Stimulated activated CD4-positive, alpha-beta T cell treated with anti-CD3 and anti-CD28 coated beads, Interleukin-12 subunit alpha, Interleukin-12 subunit beta, amount 100 ng/mL, for 4 hours (primary cell): ENCODE results near the gene KLRG1.

Experiments used
- DNase-seq: peaks from one replicate; pipeline ENCODE4 v3.0.0-alpha.2; 2020

KLRG1 gene

GRCh38 chr12:8989413-8989812, at the start of gene KLRG1:
TSS of gene KLRG1 (plus strand) at chr12:8989546. CDS start at chr12:8989636, 90 bp downstream.
- no peak for DNase-seq

GRCh38 chr12:8941691-8942478, 47.5 kb upstream of the KLRG1 start:
- no peak for DNase-seq

GRCh38 chr12:8943565-8944186, 45.7 kb upstream of the KLRG1 start:
- DNase-seq = no peak

GRCh38 chr12:8946733-8947132, 42.6 kb upstream of the KLRG1 start:
- DNase-seq = no peak

- DNase-seq = no peak
Observed at GRCh38 chr12:8947737-8948136, 41.6 kb upstream of the KLRG1 start.

- DNase-seq = no peak
Observed at GRCh38 chr12:8948701-8949341, 40.5 kb upstream of the KLRG1 start.

GRCh38 chr12:8949342-8950220, 39.8 kb upstream of the KLRG1 start, which contains the start of gene M6PR:
TSS of gene M6PR (minus strand) at chr12:8949645. CDS start at chr12:8946404, 3,241 bp downstream.
- peak; percentile 85 for DNase-seq

GRCh38 chr12:8950221-8950527, 39.2 kb upstream of the KLRG1 start:
- DNase-seq = no peak

GRCh38 chr12:8950702-8951478, 38.5 kb upstream of the KLRG1 start:
- no peak for DNase-seq

GRCh38 chr12:8951744-8952143, 37.6 kb upstream of the KLRG1 start:
- DNase-seq = no peak

GRCh38 chr12:8953773-8954402, 35.5 kb upstream of the KLRG1 start:
- DNase-seq = peak; percentile 27

GRCh38 chr12:8956073-8956472, 33.3 kb upstream of the KLRG1 start:
- no peak for DNase-seq

GRCh38 chr12:8956772-8957171, 32.6 kb upstream of the KLRG1 start:
- DNase-seq = no peak

GRCh38 chr12:8957561-8957960, 31.8 kb upstream of the KLRG1 start:
- DNase-seq = no peak

- DNase-seq = no peak
Observed at GRCh38 chr12:8958066-8958465, 31.3 kb upstream of the KLRG1 start.

- DNase-seq = no peak
Observed at GRCh38 chr12:8960176-8960575, 29.2 kb upstream of the KLRG1 start.

- no peak for DNase-seq
Observed at GRCh38 chr12:8968761-8969160, 20.6 kb upstream of the KLRG1 start.

GRCh38 chr12:8969861-8970411, 19.4 kb upstream of the KLRG1 start:
- no peak for DNase-seq

- no peak for DNase-seq
Observed at GRCh38 chr12:8970432-8970831, 18.9 kb upstream of the KLRG1 start.

- no peak for DNase-seq
Observed at GRCh38 chr12:8980137-8980536, 9.2 kb upstream of the KLRG1 start.

GRCh38 chr12:8985213-8985754, 4.1 kb upstream of the KLRG1 start:
- no peak for DNase-seq
